Left lung (tissue), 10 donors: Measurements from ENCODE around the gene CAMTA1. TPM values are rescaled to one million over a fixed set of nuclear protein-coding genes. Genes with fewer than 3 reads are reported as not detected.

Experiments used
- ATAC-seq: fragments of 200-7000 bp; cut with Tn5 transposase; one replicate; pipeline ENCODE4 v1.9.1; 2020; ENCODE audit warnings: moderate library complexity
- DNase-seq, 4 donors: peaks; one replicate each; pipeline ENCODE4 v3.0.0-alpha.2; 2013 to 2020
- H3K27ac ChIP-seq, 2 donors: fragments of 200-600 bp; sonication (generic) in 1 of 2; one replicate each; pipeline versions ENCODE4 v1.5.0 to v1.8.0; 2020 to 2021
- H3K27me3 ChIP-seq, 2 donors: fragments of 200-600 bp; sonication (generic) in 1 of 2; one replicate each; pipeline versions ENCODE4 v1.5.0 to v1.8.0; 2020 to 2021
- H3K36me3 ChIP-seq, 2 donors: fragments of 200-600 bp; sonication (generic) in 1 of 2; one replicate each; pipeline versions ENCODE4 v1.5.0 to v1.8.0; 2020 to 2021
- H3K4me1 ChIP-seq, 2 donors: fragments of 200-600 bp; one replicate each; pipeline ENCODE4 v1.8.0; 2021
- H3K4me3 ChIP-seq, 2 donors: fragments of 200-600 bp; sonication (generic) in 1 of 2; one replicate each; pipeline versions ENCODE4 v1.5.0 to v1.8.0; 2020 to 2021; ENCODE audit warnings: mild to moderate bottlenecking in 1 of 2
- H3K9me3 ChIP-seq, 2 donors: fragments of 200-600 bp; sonication (generic) in 1 of 2; one replicate each; pipeline versions ENCODE4 v1.5.0 to v1.8.0; 2020 to 2021
- intact Hi-C, 2 donors: fragments of 100-400 bp; cut with DNase I; formaldehyde crosslinking; loops; one replicate each; pipeline versions ENCODE4 v1.11.2 to v1.14.2; 2022
- polyA plus RNA-seq, 6 donors: library from polyadenylated mRNA; unstranded; fragments of 120-200 nt; gene quantifications; one replicate each; pipeline ENCODE4 v1.2.1, GENCODE V29; 2013; ENCODE audit not compliant: insufficient read length in 6 of 6
- total RNA-seq, 2 donors: library from RNA; stranded (reverse); fragmentation: NEBNext Ultra II Directional; extraction: Animal tissue kit (Norgen Biotek cat#: 25700); gene quantifications; one replicate each; pipeline ENCODE4 v1.2.1, GENCODE V29; 2021
- TF ChIP-seq, protein P1 (sequence below), 2 donors: fragments of 200-600 bp; sonication (generic) in 1 of 2; IDR thresholded peaks; one replicate each; pipeline versions ENCODE4 v1.5.0 to v1.8.0; 2021; ENCODE audit warnings: antibody characterized with exemption in 2 of 2
- donor health status: DM: no; HTN: yes; CAD: no.
- donor health status: DM: no; HTN: no; CAD: no.

The CAMTA1 gene
- total and polyA plus RNA-seq, 8 donors: 42.7 to 69.1 (median 49.4) TPM

DNA sequence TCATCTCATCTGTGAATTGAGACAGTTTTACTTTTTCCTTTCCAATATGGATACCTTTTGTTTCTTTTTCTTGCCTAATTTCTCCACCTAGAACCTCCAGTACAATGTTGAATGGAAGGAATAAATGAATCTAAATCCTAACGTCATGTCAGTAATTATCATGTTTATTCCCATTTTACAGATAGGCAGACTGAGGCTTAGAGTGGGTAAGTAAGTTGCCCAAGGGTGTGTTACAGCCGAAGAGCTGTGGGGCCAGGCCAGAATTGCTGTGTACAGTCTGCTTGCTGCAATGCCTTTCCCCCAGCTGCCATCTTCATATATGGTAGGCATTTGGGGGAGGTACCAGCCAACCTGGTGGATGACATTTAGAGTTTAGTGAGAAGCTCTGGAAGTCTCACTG, 162.7 kb downstream of the CAMTA1 start:
- Histone ChIP-seq H3K27me3 (no peaks in the 10 kb centered on the region), H3K27ac (no peak overlapping the region), H3K4me1 (no peaks in the 10 kb centered on the region), H3K4me3 (no peak overlapping the region), H3K36me3 (no peaks in the 10 kb centered on the region), H3K9me3 (no peaks in the 10 kb centered on the region)
- intact Hi-C loops: no loop called here
- DNase-seq: no peak
- TF ChIP-seq, protein P1, sequence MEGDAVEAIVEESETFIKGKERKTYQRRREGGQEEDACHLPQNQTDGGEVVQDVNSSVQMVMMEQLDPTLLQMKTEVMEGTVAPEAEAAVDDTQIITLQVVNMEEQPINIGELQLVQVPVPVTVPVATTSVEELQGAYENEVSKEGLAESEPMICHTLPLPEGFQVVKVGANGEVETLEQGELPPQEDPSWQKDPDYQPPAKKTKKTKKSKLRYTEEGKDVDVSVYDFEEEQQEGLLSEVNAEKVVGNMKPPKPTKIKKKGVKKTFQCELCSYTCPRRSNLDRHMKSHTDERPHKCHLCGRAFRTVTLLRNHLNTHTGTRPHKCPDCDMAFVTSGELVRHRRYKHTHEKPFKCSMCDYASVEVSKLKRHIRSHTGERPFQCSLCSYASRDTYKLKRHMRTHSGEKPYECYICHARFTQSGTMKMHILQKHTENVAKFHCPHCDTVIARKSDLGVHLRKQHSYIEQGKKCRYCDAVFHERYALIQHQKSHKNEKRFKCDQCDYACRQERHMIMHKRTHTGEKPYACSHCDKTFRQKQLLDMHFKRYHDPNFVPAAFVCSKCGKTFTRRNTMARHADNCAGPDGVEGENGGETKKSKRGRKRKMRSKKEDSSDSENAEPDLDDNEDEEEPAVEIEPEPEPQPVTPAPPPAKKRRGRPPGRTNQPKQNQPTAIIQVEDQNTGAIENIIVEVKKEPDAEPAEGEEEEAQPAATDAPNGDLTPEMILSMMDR (IDR thresholded peaks at IDR 0.05): no peak
- ATAC-seq: no peak

DNA sequence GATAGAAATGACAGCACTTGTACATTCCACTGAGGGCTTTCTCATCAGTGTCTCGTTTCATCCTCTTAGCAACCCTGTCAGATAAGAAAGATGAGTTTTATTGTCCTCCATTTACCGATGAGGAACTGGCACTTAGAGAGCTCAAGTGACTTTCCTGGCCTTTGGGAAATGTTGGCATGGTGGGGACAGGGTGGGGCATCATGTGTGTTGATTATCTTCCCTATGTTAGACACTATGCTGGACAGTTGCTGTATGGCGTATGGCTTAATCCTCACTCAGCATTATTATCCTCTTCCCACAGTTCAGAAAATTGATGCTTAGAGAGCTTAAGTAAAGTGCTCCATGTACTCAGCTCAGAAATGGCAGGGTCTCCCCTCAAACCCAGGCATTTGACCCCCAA, 163.2 kb downstream of the CAMTA1 start:
- no peaks in the 10 kb centered on the region for H3K9me3 ChIP-seq
- H3K27me3 ChIP-seq: no peaks in the 10 kb centered on the region
- TF ChIP-seq, protein P1 (IDR thresholded peaks at IDR 0.05): no peak
- H3K36me3 ChIP-seq: no peaks in the 10 kb centered on the region
- no peak overlapping the region for H3K4me3 ChIP-seq
- intact Hi-C loops: no loop called here
- H3K27ac ChIP-seq: no peak overlapping the region
- no peak for DNase-seq
- no peaks in the 10 kb centered on the region for H3K4me1 ChIP-seq
- no peak for ATAC-seq

DNA sequence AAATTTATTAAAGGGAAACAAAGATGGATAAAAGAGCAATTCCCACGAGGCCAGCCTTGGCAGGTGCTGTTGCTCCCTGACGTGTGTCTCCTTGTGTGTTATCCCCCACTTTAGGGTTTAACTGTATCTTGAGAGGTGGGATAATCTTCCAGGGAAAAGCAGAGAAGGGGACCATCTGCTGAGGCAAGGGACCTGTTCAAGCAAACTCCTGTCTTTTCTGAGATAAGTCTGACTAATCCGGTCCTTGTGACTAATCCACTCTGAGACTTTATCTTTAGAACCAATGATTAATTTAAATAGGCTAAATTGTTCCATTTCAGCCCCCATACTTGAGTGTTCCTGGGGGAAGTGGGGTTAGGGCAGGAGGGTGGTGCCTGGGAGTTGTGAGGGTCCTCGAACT, 163.6 kb downstream of the CAMTA1 start:
- no peak for DNase-seq
- Histone ChIP-seq H3K9me3 (no peaks in the 10 kb centered on the region), H3K27me3 (no peaks in the 10 kb centered on the region), H3K27ac (no peak overlapping the region), H3K4me3 (no peak overlapping the region), H3K36me3 (no peaks in the 10 kb centered on the region), H3K4me1 (no peaks in the 10 kb centered on the region)
- intact Hi-C loops: no loop called here
- TF ChIP-seq, protein P1 (IDR thresholded peaks at IDR 0.05): no peak
- ATAC-seq: no peak

DNA sequence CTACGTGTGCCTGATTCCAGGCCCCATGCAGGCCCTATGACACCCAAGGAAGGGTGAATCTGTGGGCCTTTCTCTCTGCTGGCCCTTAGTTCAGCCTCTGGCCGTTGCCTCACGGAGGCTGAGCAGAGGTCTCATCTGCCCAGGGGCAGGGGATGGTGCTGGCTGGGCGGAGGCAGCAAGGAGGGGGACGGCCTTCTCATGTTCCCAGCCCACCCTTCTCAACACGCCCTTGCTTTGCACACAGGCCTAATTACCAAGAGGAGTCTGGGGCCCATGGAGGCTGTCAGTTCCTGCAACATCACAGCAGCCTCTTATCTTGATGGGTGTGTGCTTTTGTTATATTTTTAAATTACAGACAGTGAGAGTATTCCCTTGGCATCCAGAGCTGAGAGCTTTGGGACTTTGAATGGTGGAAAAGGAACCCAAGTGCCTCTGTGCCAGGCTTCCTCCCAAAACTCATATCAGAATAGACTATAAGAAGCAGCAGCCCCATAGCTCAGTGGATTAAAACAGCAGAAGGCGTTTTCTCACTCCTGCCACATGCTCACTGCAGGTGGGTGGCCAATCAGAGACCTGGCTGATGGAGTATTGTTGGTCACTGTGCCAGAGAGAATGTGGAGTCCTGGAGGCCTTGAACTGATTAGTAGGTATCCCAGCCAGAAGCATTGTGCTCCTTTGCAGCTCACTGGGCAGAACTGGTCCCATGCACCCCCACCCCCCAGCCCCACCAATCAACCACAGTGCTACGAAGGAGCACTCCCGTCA, 164.9 kb downstream of the CAMTA1 start:
- DNase-seq: no peak
- no peak overlapping the region for H3K27ac ChIP-seq
- H3K9me3 ChIP-seq: no peaks in the 10 kb centered on the region
- H3K4me1 ChIP-seq: no peaks in the 10 kb centered on the region
- intact Hi-C loops: no loop called here
- no peaks in the 10 kb centered on the region for H3K36me3 ChIP-seq
- no peaks in the 10 kb centered on the region for H3K27me3 ChIP-seq
- no peak for ATAC-seq
- no peak overlapping the region for H3K4me3 ChIP-seq
- TF ChIP-seq, protein P1 (IDR thresholded peaks at IDR 0.05): no peak

DNA sequence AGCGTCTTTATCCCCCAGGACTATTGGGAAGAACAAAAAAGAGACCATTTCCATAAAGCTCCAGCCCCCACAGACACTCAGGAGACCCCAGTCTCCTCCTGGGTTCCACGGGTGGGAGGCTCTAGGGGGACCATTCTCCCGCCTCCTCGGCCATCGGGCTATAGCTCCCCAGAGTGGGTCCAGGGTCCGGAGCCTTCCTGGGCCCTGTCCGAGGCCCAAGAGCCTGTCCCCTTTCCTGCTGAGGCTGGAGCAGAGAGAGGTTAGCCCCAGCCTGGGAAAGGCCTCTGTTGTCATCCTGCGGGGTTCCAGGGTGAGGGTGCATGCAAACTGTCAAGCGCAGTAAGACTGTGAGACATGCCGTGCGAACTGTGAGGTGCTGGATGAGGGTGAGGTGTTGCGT, 166.3 kb downstream of the CAMTA1 start:
- DNase-seq (no peak), ATAC-seq (no peak)
- Histone ChIP-seq H3K36me3 (no peaks in the 10 kb centered on the region), H3K4me3 (no peak overlapping the region), H3K4me1 (no peaks in the 10 kb centered on the region), H3K9me3 (no peaks in the 10 kb centered on the region), H3K27ac (no peak overlapping the region), H3K27me3 (no peaks in the 10 kb centered on the region)
- TF ChIP-seq, protein P1 (IDR thresholded peaks at IDR 0.05): no peak
- intact Hi-C loops: no loop called here
